ENCODE results near the gene PODXL. TPM values are rescaled to one million over a fixed set of nuclear protein-coding genes. Genes with fewer than 3 reads are reported as not detected.

PODXL gene
- total RNA-seq, 2 donors from 2014 or later: 23.0 to 50.8 TPM

GRCh38 chr7:131602304-131602993 is 46.0 kb upstream of the PODXL start:
- TF ChIP-seq CTCF (IDR thresholded peaks at IDR 0.05): no peak
- Histone ChIP-seq H3K27me3 (replicated peaks; ENCODE audit: insufficient read depth) (no peaks in the 10 kb centered on the region), H3K4me3 (no peak overlapping the region), H3K9me3 (no peaks in the 10 kb centered on the region), H3K27ac (no peak overlapping the region), H3K36me3 (no peaks in the 10 kb centered on the region), H3K4me1 (ENCODE audit: control insufficient read depth in 1 of 2, low read depth in 2 of 2) (no peaks in the 10 kb centered on the region)
- DNase-seq (ENCODE audit: low spot score): no peak
- no peak for ATAC-seq (ENCODE audit: insufficient number of reproducible peaks, low FRiP score, low read depth)

GRCh38 chr7:131600085-131600881 is 43.9 kb upstream of the PODXL start:
- Histone ChIP-seq H3K9me3 (no peaks in the 10 kb centered on the region), H3K4me3 (no peak overlapping the region), H3K36me3 (no peaks in the 10 kb centered on the region), H3K4me1 (ENCODE audit: control insufficient read depth in 1 of 2, low read depth in 2 of 2) (no peaks in the 10 kb centered on the region), H3K27me3 (replicated peaks; ENCODE audit: insufficient read depth) (no peaks in the 10 kb centered on the region), H3K27ac (no peak overlapping the region)
- no peak for DNase-seq (ENCODE audit: low spot score)
- ATAC-seq (ENCODE audit: insufficient number of reproducible peaks, low FRiP score, low read depth): no peak
- TF ChIP-seq CTCF (IDR thresholded peaks at IDR 0.05): no peak

- Histone ChIP-seq H3K4me1 (ENCODE audit: control insufficient read depth in 1 of 2, low read depth in 2 of 2) (no peaks in the 10 kb centered on the region), H3K27ac (no peak overlapping the region), H3K4me3 (no peak overlapping the region), H3K9me3 (no peaks in the 10 kb centered on the region), H3K27me3 (replicated peaks; ENCODE audit: insufficient read depth) (no peaks in the 10 kb centered on the region), H3K36me3 (no peaks in the 10 kb centered on the region)
- DNase-seq (ENCODE audit: low spot score): no peak
- TF ChIP-seq CTCF (IDR thresholded peaks at IDR 0.05): no peak
- no peak for ATAC-seq (ENCODE audit: insufficient number of reproducible peaks, low FRiP score, low read depth)
Observed at GRCh38 chr7:131596785-131597184, 40.4 kb upstream of the PODXL start.

- ATAC-seq (ENCODE audit: insufficient number of reproducible peaks, low FRiP score, low read depth): no peak
- no peaks in the 10 kb centered on the region for H3K36me3 ChIP-seq
- DNase-seq (ENCODE audit: low spot score): no peak
- no peak overlapping the region for H3K4me3 ChIP-seq
- no peaks in the 10 kb centered on the region for H3K9me3 ChIP-seq
- TF ChIP-seq CTCF (IDR thresholded peaks at IDR 0.05): no peak
- H3K4me1 ChIP-seq (ENCODE audit: control insufficient read depth in 1 of 2, low read depth in 2 of 2): no peaks in the 10 kb centered on the region
- H3K27me3 ChIP-seq (replicated peaks; ENCODE audit: insufficient read depth): no peaks in the 10 kb centered on the region
- no peak overlapping the region for H3K27ac ChIP-seq
Observed at GRCh38 chr7:131595699-131596098, 39.3 kb upstream of the PODXL start.

- Histone ChIP-seq H3K4me3 (no peak overlapping the region), H3K27ac (no peak overlapping the region), H3K27me3 (replicated peaks; ENCODE audit: insufficient read depth) (no peaks in the 10 kb centered on the region), H3K36me3 (no peaks in the 10 kb centered on the region), H3K4me1 (ENCODE audit: control insufficient read depth in 1 of 2, low read depth in 2 of 2) (no peaks in the 10 kb centered on the region), H3K9me3 (no peaks in the 10 kb centered on the region)
- no peak for DNase-seq (ENCODE audit: low spot score)
- no peak for TF ChIP-seq CTCF (IDR thresholded peaks at IDR 0.05)
- ATAC-seq (ENCODE audit: insufficient number of reproducible peaks, low FRiP score, low read depth): no peak
Observed at GRCh38 chr7:131591687-131592319, 35.4 kb upstream of the PODXL start.
